ENCODE measurements around the gene RTL1. TPM values are rescaled to one million over a fixed set of nuclear protein-coding genes. Genes with fewer than 3 reads are reported as not detected.

RTL1 gene
- total and polyA plus RNA-seq, 2 donors (not counting 3 experiments of a cell fraction or from before 2014, with no cell fraction given): not detected

DNA sequence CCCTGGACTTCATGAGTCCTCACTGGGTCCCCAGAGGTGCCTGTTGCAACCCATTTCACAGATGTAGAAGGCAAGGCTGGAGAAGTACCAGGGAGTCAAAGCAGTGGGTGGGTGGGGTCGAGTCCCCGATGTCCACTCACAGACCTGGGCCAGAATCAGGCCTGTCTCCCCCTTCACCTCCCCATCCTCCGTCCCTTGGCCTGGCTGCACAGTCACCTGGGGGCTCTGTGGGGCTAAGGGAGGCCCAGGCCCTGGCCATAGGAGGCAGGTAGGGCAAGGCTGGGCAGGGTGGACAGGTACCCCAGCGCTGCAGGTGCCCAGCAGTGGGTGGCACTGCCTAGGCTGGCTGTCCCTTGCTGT lies 29.5 kb downstream of the RTL1 start:
- DNase-seq (ENCODE audit: low read depth, low spot score) (no peak), FAIRE-seq (no peak)
- Histone ChIP-seq H3K9ac (replicated peaks; ENCODE audit: extremely low read depth, insufficient read depth, low read length) (no peak overlapping the region), H4K20me1 (replicated peaks; ENCODE audit: control insufficient read depth, extremely low read depth, insufficient read depth, low read length) (no peaks in the 10 kb centered on the region), H3K4me1 (ENCODE audit: control insufficient read depth, extremely low read depth, insufficient read depth, low read length) (no peaks in the 10 kb centered on the region), H3K4me2 (ENCODE audit: insufficient read depth, low read length) (no peak overlapping the region), H3K4me3 (replicated peaks in 1 of 3; ENCODE audit: insufficient read depth in 1 of 3, low read depth in 1 of 3, low read length in 3 of 3) (no peak overlapping the region), H3K27ac (ENCODE audit: insufficient read depth, low read depth, low read length) (no peak overlapping the region), H3K9me3 (replicated peaks; ENCODE audit: control insufficient read depth, insufficient read depth, low read length) (no peaks in the 10 kb centered on the region), H2AFZ (ENCODE audit: low read depth, low read length) (no peak overlapping the region), H3K9me1 (replicated peaks; ENCODE audit: control insufficient read depth, extremely low read depth, insufficient read depth, low read length) (no peaks in the 10 kb centered on the region), H3K79me2 (ENCODE audit: control insufficient read depth, insufficient read depth, low read length) (no peaks in the 10 kb centered on the region), H3K36me3 (ENCODE audit: control insufficient read depth in 2 of 2, extremely low read depth in 1 of 2, insufficient read depth in 2 of 2, low read length in 2 of 2) (peaks cover 0 to 10% of the 10 kb centered on the region in 2 experiments), H3K27me3 (ENCODE audit: control insufficient read depth in 2 of 2, insufficient read depth in 2 of 2, low read length in 2 of 2) (no peaks in the 10 kb centered on the region)
- dilution Hi-C loops (cut with MboI; ENCODE audit: extremely low pct_ligation_motif_present, low sequenced_read_pairs) (no loop called here), intact Hi-C loops (cut with micrococcal nuclease) (no loop called here)
- BruUV-seq (replicated peaks): no TSS peak
- TF ChIP-seq FOS (IDR thresholded peaks at IDR 0.05; ENCODE audit: borderline replicate concordance, insufficient read depth, low read length): no peak
- TF ChIP-seq POLR2AphosphoS5 (IDR thresholded peaks at IDR 0.05; ENCODE audit: insufficient read depth, low read depth, low read length): no peak
- no peak for TF ChIP-seq EZH2 (IDR thresholded peaks at IDR 0.05; ENCODE audit: borderline replicate concordance, low read depth, low read length, severe bottlenecking)
- no peak for TF ChIP-seq GATA2 (IDR thresholded peaks at IDR 0.05; ENCODE audit: insufficient read depth, insufficient read length, low read depth, low read length)
- no peak for TF ChIP-seq MYC (IDR thresholded peaks at IDR 0.05; ENCODE audit: low read depth, low read length)
- TF ChIP-seq, protein P1, sequence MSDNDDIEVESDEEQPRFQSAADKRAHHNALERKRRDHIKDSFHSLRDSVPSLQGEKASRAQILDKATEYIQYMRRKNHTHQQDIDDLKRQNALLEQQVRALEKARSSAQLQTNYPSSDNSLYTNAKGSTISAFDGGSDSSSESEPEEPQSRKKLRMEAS (IDR thresholded peaks at IDR 0.05; ENCODE audit: insufficient read depth, insufficient read length): no peak
- TF ChIP-seq, protein P2, sequence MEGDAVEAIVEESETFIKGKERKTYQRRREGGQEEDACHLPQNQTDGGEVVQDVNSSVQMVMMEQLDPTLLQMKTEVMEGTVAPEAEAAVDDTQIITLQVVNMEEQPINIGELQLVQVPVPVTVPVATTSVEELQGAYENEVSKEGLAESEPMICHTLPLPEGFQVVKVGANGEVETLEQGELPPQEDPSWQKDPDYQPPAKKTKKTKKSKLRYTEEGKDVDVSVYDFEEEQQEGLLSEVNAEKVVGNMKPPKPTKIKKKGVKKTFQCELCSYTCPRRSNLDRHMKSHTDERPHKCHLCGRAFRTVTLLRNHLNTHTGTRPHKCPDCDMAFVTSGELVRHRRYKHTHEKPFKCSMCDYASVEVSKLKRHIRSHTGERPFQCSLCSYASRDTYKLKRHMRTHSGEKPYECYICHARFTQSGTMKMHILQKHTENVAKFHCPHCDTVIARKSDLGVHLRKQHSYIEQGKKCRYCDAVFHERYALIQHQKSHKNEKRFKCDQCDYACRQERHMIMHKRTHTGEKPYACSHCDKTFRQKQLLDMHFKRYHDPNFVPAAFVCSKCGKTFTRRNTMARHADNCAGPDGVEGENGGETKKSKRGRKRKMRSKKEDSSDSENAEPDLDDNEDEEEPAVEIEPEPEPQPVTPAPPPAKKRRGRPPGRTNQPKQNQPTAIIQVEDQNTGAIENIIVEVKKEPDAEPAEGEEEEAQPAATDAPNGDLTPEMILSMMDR (IDR thresholded peaks at IDR 0.05; ENCODE audit: extremely low read depth in 1 of 2, insufficient read depth in 1 of 2, low read depth in 1 of 2, low read length in 2 of 2): no peak
- TF ChIP-seq POLR2A (IDR thresholded peaks at IDR 0.05; ENCODE audit: low read depth, low read length): no peak
- TF ChIP-seq JUN (IDR thresholded peaks at IDR 0.05; ENCODE audit: borderline replicate concordance, insufficient read depth, insufficient read length, low read depth): no peak
- ChIA-PET CTCF (no interaction called here), POLR2A (no interaction called here)

Measured in endothelial cell of umbilical vein (primary cell).